Mucosa of rectum (tissue), 2 donors: ENCODE data around the gene LGR6.

ENCODE experiments used
- H3K27ac ChIP-seq, 2 donors: one replicate each; pipeline ENCODE4 v1.7.0; 2013; ENCODE audit warnings: inconsistent platforms in 2 of 2, low read depth in 2 of 2, low read length in 2 of 2
- H3K27me3 ChIP-seq, 2 donors: one replicate each; pipeline ENCODE4 v1.7.0; 2013; ENCODE audit warnings: low read length in 2 of 2; ENCODE audit not compliant: control insufficient read depth in 2 of 2, insufficient read depth in 2 of 2
- H3K36me3 ChIP-seq, 2 donors: one replicate each; pipeline ENCODE4 v1.7.0; 2013; ENCODE audit warnings: low read length in 2 of 2; ENCODE audit not compliant: control insufficient read depth in 2 of 2, insufficient read depth in 2 of 2
- H3K4me1 ChIP-seq, 2 donors: one replicate each; pipeline ENCODE4 v1.7.0; 2013; ENCODE audit warnings: low read length in 2 of 2, mild to moderate bottlenecking in 1 of 2; ENCODE audit not compliant: control insufficient read depth in 2 of 2, insufficient read depth in 2 of 2
- H3K4me3 ChIP-seq, 2 donors: one replicate each; pipeline ENCODE4 v1.7.0; 2013; ENCODE audit warnings: low read length in 2 of 2
- H3K9ac ChIP-seq, 2 donors: one replicate each; pipeline ENCODE4 v1.7.0; 2013; ENCODE audit warnings: low read length in 2 of 2, low read depth in 1 of 2, mild to moderate bottlenecking in 1 of 2
- H3K9me3 ChIP-seq, 2 donors: one replicate each; pipeline ENCODE4 v1.7.0; 2013; ENCODE audit warnings: low read length in 2 of 2; ENCODE audit not compliant: control insufficient read depth in 2 of 2
- donor health status: healthy.
- donor health status: Normal muscosa, but diverticular disease.

LGR6 gene

DNA sequence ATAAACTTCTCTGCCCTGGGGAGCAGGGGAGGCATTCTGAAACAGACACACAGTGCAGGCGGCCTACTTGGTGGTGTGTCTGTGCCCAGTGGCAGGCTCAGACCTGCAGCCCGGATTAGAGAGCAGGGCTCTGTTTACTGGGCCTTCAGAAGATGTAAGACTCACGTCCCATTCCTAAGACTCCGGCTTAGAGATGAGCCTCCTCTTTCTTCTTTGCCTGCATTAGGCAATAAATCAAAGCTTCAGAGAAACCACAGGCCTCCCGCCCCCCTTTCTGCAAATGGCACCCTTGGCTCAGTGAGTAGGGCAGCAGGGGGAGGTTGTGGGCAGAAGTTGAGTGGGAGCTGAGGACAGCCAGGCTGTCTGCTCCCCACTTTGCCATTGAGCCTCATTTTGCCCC is 35.8 kb downstream of the LGR6 start:
- no peak overlapping the region for H3K27ac ChIP-seq
- H3K36me3 ChIP-seq: no peaks in the 10 kb centered on the region
- H3K9ac ChIP-seq: no peak overlapping the region
- H3K4me1 ChIP-seq: peaks cover 14 to 21% of the 10 kb centered on the region in 2 donors
- no peaks in the 10 kb centered on the region for H3K27me3 ChIP-seq
- H3K4me3 ChIP-seq: no peak overlapping the region
- no peaks in the 10 kb centered on the region for H3K9me3 ChIP-seq

DNA sequence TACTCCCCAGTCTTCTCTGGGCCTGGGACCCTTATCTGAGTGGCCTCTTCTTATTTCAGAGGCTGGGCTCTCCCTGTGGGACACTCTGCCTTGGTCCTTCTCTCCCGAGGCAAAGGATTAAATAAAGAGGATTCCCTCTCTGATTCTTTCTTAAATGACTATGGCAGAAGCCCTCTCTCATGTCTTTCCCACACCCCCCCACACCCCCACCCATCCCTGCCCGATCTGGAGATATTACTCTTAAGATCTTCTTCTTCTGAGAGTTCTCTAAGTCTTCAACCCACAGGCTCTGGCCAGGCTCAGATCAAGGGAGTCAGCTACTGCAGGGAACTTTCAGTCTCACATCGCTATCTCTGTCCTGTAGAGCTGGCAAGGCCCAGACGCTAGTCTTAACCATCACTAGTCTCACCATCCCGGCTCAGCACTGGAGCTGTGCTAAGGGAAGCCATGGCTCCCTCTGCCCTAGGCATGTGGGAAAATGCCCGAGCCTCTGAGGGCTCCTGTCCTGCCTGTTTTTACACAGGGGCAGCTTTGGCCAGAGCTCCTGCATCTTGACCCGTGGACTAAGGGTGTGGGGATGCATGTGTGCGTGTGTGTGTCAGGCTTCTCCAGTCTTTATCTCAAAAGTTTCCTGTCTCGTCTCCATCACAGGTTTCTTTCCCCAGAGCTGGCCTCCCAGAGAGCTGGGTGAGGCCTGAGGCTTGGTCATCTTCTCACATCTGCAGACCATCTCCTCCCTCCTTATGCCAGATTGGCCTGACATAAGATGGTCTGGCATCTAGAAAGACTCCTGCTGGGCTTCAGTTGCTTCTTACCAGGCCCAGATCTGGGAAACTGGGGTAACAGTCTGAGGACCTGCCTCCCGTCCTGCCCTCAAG is 36.7 kb downstream of the LGR6 start:
- Histone ChIP-seq H3K9ac (no peak overlapping the region), H3K4me1 (peaks cover 14 to 21% of the 10 kb centered on the region in 2 donors), H3K27me3 (no peaks in the 10 kb centered on the region), H3K36me3 (no peaks in the 10 kb centered on the region), H3K27ac (no peak overlapping the region), H3K9me3 (no peaks in the 10 kb centered on the region), H3K4me3 (no peak overlapping the region)

- H3K9ac ChIP-seq: no peak overlapping the region
- H3K9me3 ChIP-seq: no peaks in the 10 kb centered on the region
Observed at GRCh38 chr1:202230939-202231645, 37.5 kb downstream of the LGR6 start.

GRCh38 chr1:202233171-202233570 is 39.6 kb downstream of the LGR6 start:
- no peak overlapping the region for H3K4me3 ChIP-seq
- no peaks in the 10 kb centered on the region for H3K9me3 ChIP-seq
- no peak overlapping the region for H3K27ac ChIP-seq
- H3K9ac ChIP-seq: no peak overlapping the region
- peaks cover 0 to 4% of the 10 kb centered on the region in 2 donors for H3K27me3 ChIP-seq
- H3K36me3 ChIP-seq: no peaks in the 10 kb centered on the region
- peaks cover 9% of the 10 kb centered on the region in 2 donors for H3K4me1 ChIP-seq

More at GRCh38 chr1:202230939-202231645, 37.5 kb downstream of the LGR6 start:
- H3K4me1 ChIP-seq: peaks cover 14 to 21% of the 10 kb centered on the region in 2 donors
- H3K4me3 ChIP-seq: no peak overlapping the region
- H3K36me3 ChIP-seq: no peaks in the 10 kb centered on the region
- no peak overlapping the region for H3K27ac ChIP-seq
- H3K27me3 ChIP-seq: no peaks in the 10 kb centered on the region

- H3K27ac ChIP-seq: no peak overlapping the region
- no peak overlapping the region for H3K4me3 ChIP-seq
- H3K4me1 ChIP-seq: peaks cover 3% of the 10 kb centered on the region in 2 donors
- H3K9me3 ChIP-seq: no peaks in the 10 kb centered on the region
- no peak overlapping the region for H3K9ac ChIP-seq
- peaks cover 0 to 4% of the 10 kb centered on the region in 2 donors for H3K27me3 ChIP-seq
- H3K36me3 ChIP-seq: no peaks in the 10 kb centered on the region
Observed at GRCh38 chr1:202233804-202234203, 40.2 kb downstream of the LGR6 start.

- Histone ChIP-seq H3K4me3 (no peak overlapping the region), H3K36me3 (no peaks in the 10 kb centered on the region), H3K9ac (no peak overlapping the region), H3K27me3 (peaks cover 0 to 4% of the 10 kb centered on the region in 2 donors), H3K27ac (no peak overlapping the region), H3K4me1 (peaks cover 3% of the 10 kb centered on the region in 2 donors), H3K9me3 (no peaks in the 10 kb centered on the region)
Observed at GRCh38 chr1:202234331-202235002, 40.9 kb downstream of the LGR6 start.

- Histone ChIP-seq H3K4me1 (peaks cover 3% of the 10 kb centered on the region in 2 donors), H3K36me3 (no peaks in the 10 kb centered on the region), H3K27me3 (peaks cover 0 to 4% of the 10 kb centered on the region in 2 donors), H3K4me3 (no peak overlapping the region), H3K27ac (no peak overlapping the region), H3K9me3 (no peaks in the 10 kb centered on the region), H3K9ac (no peak overlapping the region)
Observed at GRCh38 chr1:202235003-202235660, 41.5 kb downstream of the LGR6 start.

DNA sequence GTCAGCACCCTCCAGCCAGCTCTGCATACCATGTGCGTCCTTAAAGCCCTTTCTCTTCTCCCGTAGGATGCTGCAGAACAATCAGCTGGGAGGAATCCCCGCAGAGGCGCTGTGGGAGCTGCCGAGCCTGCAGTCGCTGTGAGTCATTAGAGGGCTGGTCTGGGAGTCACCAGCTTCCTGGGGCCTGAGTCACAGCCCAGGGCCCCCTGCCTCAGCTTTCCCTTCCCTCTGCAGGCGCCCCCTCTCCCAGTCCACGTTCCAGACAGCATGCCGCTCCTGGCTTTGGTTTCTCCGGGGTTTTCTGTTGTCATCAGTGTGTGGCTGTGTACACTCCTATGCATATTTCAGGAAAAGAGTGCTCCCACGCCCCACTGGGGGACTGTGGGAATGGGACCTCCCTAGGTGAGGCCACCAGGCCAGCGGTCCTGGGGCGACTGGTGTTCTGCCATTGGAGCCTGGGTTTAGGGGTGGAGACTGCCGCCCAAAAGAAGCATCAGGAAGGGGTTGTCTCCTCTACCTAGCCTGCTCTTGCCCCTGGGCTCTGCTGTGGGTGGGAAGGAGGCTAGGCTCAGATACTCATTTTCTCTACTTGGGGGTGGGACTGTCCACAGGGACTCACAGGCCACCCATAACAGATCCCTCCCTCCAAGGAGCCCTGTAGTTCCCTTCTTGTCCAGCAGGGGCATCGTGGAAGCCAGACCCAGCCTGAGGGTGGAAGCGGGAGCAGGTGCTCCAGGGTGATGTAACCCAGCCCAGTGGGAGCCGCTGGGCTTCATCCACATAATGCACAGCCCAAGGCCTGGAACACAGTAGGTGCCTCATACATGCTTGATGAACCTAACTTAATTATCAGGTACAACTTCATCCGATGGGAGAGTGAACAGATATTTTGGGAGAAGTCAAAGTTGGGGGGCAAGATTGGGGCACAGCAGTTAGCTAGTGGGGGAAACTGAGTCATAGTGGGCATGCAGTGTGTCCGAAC is 42.5 kb downstream of the LGR6 start:
- Histone ChIP-seq H3K4me1 (peaks cover 0 to under 1% of the 10 kb centered on the region in 2 donors), H3K36me3 (no peaks in the 10 kb centered on the region), H3K9me3 (no peaks in the 10 kb centered on the region), H3K9ac (no peak overlapping the region), H3K4me3 (no peak overlapping the region), H3K27ac (no peak overlapping the region), H3K27me3 (peaks cover 0 to 4% of the 10 kb centered on the region in 2 donors)

GRCh38 chr1:202237052-202237451 is 43.5 kb downstream of the LGR6 start:
- no peak overlapping the region for H3K27ac ChIP-seq
- no peak overlapping the region for H3K9ac ChIP-seq
- no peaks in the 10 kb centered on the region for H3K36me3 ChIP-seq
- peaks cover 0 to 4% of the 10 kb centered on the region in 2 donors for H3K27me3 ChIP-seq
- no peak overlapping the region for H3K4me3 ChIP-seq
- H3K9me3 ChIP-seq: no peaks in the 10 kb centered on the region
- H3K4me1 ChIP-seq: no peaks in the 10 kb centered on the region
